GM19328 (cell line): ENCODE results near the gene TBC1D22A.

Experiments
- ATAC-seq: cut with Tn5 transposase; IDR thresholded peaks from one replicate; pipeline ENCODE4 v1.9.1; 2021; ENCODE audit warnings: mild to moderate bottlenecking, moderate library complexity; ENCODE audit not compliant: unreplicated experiment

Gene TBC1D22A

GRCh38 chr22:46983046-46983445, 220.6 kb downstream of the TBC1D22A start:
- no peak for ATAC-seq

DNA sequence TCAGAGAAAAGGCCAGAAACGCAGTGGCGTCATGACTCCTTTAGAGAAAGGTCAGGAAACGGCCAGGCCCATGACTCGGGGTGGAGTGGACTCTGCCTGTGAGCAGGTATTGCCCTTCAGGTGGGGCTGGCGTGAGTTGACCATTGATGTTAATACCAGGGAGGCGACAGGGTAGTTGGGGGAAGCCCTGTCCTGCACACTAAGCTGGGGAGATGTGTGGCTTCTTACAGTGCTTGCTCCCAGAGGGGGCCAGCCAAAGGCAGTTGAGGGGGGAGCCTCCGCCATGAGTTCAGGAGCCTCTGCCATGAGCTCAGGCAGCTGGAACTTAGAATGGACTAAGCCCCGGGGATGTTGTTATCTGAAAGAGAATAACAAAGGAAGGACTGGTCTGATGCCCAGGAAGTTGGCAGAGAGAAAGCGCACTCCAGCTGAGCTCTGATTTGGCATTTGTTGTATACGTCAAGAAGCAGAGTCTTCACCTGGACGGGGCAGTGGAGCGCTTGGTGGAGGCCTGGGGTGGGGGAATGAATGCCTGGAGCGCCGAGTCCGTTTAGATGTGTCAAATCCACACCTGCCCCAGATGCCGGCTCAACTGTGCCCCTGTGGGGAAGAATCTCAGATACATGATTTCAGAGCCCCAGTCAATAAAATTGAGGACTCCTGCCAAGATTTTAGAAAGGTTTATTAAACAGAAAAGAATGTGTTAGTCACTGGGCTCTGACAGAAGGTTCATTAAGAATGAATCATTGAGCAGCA, 222.5 kb downstream of the TBC1D22A start:
- no peak for ATAC-seq

GRCh38 chr22:46985507-46985882, 223.0 kb downstream of the TBC1D22A start:
- ATAC-seq = no peak

GRCh38 chr22:46986788-46987187, 224.3 kb downstream of the TBC1D22A start:
- no peak for ATAC-seq

DNA sequence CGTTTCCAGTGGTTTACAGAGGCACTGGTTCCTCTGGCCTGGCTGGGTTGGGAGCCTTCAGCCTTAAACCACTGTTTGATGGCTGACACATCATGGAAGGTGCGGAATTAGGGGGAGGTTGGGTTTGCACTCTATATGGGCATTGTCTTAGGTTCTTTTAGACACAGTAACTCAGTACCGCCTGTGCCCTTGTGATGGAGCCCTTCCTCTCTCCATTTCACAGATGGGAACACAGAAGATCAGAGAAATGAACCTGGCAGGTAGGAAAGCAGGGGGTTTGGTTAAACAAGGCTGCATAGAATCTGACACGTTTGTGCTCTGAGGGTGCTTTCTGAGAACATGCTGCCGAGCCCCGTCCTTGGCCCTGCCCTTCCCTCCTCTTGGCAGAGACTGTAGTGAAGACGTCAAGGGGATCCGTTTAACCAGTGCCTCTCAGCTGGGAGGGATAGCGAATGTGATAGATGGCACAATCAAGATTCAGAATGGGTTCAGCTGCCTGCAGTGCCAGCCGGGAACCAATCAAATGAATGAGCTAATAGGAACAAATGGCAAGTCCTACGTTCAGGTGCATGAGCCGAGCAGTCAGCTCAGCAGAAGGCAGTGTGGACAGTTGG, 228.6 kb downstream of the TBC1D22A start:
- no peak for ATAC-seq

DNA sequence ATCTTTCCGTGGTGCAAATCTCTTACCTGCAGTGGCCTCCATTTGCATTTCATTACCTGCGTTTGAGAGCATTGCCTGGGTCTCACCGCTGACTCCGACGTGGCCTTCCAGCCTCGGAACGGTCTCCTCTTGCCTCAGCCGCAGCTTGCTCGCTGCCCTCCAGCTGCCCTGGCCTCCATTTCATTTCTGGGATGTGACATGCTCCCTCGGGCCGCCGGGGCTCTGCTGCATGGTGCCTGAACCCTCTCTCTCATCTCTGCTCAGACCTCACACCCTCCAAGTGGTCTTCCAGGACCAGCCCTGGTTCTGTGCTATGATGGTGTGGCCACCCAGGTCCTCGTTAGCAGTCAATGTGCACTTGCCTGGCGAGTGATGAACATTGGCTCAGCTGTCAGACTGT, 229.2 kb downstream of the TBC1D22A start:
- no peak for ATAC-seq

DNA sequence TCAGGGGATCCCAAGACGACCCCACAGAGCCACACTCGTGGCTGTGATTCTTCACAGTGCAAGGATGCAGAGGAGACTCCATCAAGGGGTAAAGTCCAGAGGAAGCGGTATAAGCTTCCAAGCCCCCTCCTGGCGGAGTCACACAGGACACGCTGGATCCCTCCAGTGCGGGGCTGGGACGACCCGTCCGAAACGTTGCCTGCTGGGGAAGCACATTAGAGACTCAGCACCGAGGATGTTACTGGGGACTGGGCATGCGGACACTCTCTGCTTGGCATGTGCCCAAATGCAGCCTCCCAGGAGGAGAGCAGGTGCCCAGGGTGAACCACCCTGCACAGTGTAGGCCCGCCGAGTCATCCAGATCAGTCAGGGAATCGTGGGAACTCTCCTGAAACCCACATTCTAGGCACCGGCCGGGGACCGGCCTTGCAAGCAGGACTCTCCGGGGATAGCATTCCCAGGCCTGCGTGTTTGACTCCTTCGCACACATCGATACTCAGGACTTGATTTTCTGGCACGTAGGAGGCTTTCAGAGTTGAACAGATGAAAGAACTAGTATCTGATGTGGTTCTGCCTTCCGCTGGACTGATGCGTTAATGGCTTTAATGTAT, 229.8 kb downstream of the TBC1D22A start:
- ATAC-seq = no peak

- no peak for ATAC-seq
Observed at GRCh38 chr22:46993633-46994032, 231.2 kb downstream of the TBC1D22A start.

- ATAC-seq = no peak
Observed at GRCh38 chr22:46994265-46994664, 231.8 kb downstream of the TBC1D22A start.

DNA sequence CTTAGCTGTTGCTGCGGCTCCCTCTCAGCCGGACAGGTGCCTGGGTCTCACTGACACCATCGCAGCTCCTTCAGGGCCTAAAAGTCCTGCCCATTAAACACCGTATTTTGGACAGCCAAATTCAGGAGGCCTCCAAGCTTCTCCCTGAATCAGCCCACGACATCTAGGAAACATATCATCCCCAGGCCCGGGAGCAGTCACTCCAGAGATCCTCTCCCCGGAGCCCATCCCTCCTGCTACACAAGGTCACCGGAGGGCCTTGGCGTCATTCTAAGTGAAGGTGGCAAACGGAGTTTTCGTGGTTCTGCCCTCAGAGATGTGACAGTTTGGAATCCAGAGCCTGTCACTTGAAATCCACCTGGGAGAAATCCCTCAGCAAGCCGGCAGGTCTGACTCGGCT, 232.5 kb downstream of the TBC1D22A start:
- ATAC-seq = no peak

DNA sequence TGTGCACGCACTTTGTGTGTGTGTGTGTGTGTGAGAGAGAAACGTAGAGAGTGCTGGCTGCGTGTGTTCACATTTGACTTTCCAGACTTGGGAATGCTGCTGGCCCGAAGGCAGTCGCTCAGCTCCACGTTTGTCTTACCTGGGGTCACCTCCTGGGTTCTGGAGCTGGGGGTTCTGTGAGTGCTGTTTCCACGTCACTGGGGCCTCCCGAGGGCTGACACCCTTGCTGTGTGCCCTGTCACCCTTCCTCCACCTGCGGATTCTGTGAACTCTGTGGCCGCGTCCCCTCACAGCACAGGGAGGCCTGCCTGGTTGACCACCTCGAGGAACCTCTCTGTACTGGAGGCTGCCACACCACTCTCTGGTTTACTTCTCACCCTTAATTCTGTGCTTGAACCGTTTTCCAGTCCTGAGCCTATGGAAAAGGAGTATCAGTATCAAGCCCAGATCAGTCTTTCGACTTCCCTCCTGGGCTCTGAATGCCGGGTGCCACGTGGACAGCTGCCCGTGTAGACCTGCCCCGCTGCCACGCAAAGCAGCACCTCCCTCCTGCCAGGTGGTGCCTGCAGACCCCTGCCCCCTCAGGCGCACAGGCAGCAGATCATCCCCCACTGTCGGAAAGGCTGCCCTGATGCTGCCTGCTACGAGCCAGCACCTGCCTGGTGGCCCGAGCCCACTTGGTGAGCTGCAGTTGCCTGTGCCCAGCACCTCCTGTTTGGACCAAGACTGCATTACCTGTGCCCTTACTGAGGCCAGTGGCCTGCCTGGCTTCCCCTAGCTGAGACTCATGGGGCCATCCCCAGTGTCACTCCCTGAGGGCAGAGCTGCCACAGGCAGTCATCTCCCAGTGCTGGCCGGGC, 233.3 kb downstream of the TBC1D22A start:
- ATAC-seq = no peak

GRCh38 chr22:46996595-46997310, 234.3 kb downstream of the TBC1D22A start:
- no peak for ATAC-seq

- ATAC-seq = no peak
Observed at GRCh38 chr22:46997311-46997970, 235.0 kb downstream of the TBC1D22A start.

- no peak for ATAC-seq
Observed at GRCh38 chr22:46998331-46998730, 235.9 kb downstream of the TBC1D22A start.

- no peak for ATAC-seq
Observed at GRCh38 chr22:47000256-47000655, 237.8 kb downstream of the TBC1D22A start.

DNA sequence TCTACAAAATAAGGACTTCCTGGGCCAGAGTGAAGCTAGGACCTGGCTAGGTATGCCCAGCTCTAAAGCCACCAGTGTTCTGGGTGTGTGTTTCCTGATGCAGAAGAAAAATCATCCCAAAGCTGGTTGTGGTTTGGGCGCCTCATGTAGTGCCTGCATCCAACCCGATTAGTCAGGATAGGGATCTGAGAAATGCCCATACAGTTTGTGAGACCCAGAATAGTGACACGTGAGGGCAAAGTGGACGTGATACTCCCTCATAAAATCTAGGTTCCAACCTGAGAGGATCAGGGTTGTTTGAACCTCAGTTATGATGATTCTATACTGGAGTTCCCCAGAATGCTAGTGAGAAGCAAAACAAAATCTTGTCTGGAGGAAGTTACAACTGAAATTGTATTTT, 238.4 kb downstream of the TBC1D22A start:
- no peak for ATAC-seq

GRCh38 chr22:47001288-47001687, 238.8 kb downstream of the TBC1D22A start:
- ATAC-seq = no peak

- no peak for ATAC-seq
Observed at GRCh38 chr22:47002692-47003091, 240.2 kb downstream of the TBC1D22A start.

GRCh38 chr22:47005506-47006408, 243.3 kb downstream of the TBC1D22A start:
- ATAC-seq = no peak
